HUES48 (cell line): ENCODE data around the gene ITPKB.

Experiments
- H3K27ac ChIP-seq: one replicate; pipeline ENCODE4 v1.7.0; 2013; ENCODE audit warnings: low read depth, low read length, inconsistent platforms
- H3K27me3 ChIP-seq: 2 replicates; pipeline ENCODE4 v1.6.1; 2013; ENCODE audit warnings: mild to moderate bottlenecking, low read length; ENCODE audit not compliant: control insufficient read depth, insufficient read depth
- H3K36me3 ChIP-seq: 2 replicates; pipeline ENCODE4 v1.6.1; 2013; ENCODE audit warnings: low read length; ENCODE audit not compliant: control insufficient read depth, insufficient read depth
- H3K4me1 ChIP-seq: 2 replicates; pipeline ENCODE4 v1.6.1; 2013; ENCODE audit warnings: mild to moderate bottlenecking, low read length; ENCODE audit not compliant: control insufficient read depth, insufficient read depth
- H3K4me3 ChIP-seq: 2 replicates; pipeline ENCODE4 v1.5.1; 2013; ENCODE audit warnings: mild to moderate bottlenecking, low read depth, low read length
- H3K9ac ChIP-seq: 2 replicates; pipeline ENCODE4 v1.6.1; 2013; ENCODE audit warnings: mild to moderate bottlenecking, low read depth, low read length, moderate library complexity
- H3K9me3 ChIP-seq: 2 replicates; pipeline ENCODE4 v1.6.1; 2013; ENCODE audit warnings: low read length; ENCODE audit not compliant: control insufficient read depth, insufficient read depth

The ITPKB gene

GRCh38 chr1:226646026-226646869 is 92.8 kb downstream of the ITPKB start:
- no peak overlapping the region for H3K9ac ChIP-seq
- H3K27me3 ChIP-seq: no peaks in the 10 kb centered on the region
- H3K27ac ChIP-seq: no peak overlapping the region
- no peaks in the 10 kb centered on the region for H3K9me3 ChIP-seq
- no peak overlapping the region for H3K4me3 ChIP-seq
- no peaks in the 10 kb centered on the region for H3K36me3 ChIP-seq
- H3K4me1 ChIP-seq: 0 out of 2 replicates have a peak, but pooled peaks cover 3% of the 10 kb centered on the region

- Histone ChIP-seq H3K9ac (no peak overlapping the region), H3K4me3 (no peak overlapping the region), H3K27ac (no peak overlapping the region), H3K36me3 (no peaks in the 10 kb centered on the region), H3K9me3 (no peaks in the 10 kb centered on the region), H3K4me1 (0 out of 2 replicates have a peak, but pooled peaks cover 3% of the 10 kb centered on the region), H3K27me3 (no peaks in the 10 kb centered on the region)
These were observed 93.7 kb downstream of the ITPKB start for GRCh38 chr1:226645279-226645976.

- Histone ChIP-seq H3K36me3 (no peaks in the 10 kb centered on the region), H3K4me3 (no peak overlapping the region), H3K27me3 (no peaks in the 10 kb centered on the region), H3K9ac (no peak overlapping the region), H3K27ac (no peak overlapping the region), H3K9me3 (no peaks in the 10 kb centered on the region), H3K4me1 (0 out of 2 replicates have a peak, but pooled peaks cover 3% of the 10 kb centered on the region)
These were observed 94.4 kb downstream of the ITPKB start for GRCh38 chr1:226644541-226645176.

GRCh38 chr1:226643611-226644540 is 95.2 kb downstream of the ITPKB start:
- Histone ChIP-seq H3K9ac (no peak overlapping the region), H3K36me3 (no peaks in the 10 kb centered on the region), H3K27ac (no peak overlapping the region), H3K9me3 (no peaks in the 10 kb centered on the region), H3K4me1 (0 out of 2 replicates have a peak, but pooled peaks cover 3% of the 10 kb centered on the region), H3K4me3 (no peak overlapping the region), H3K27me3 (no peaks in the 10 kb centered on the region)

GRCh38 chr1:226643177-226643576 is 95.9 kb downstream of the ITPKB start:
- no peaks in the 10 kb centered on the region for H3K36me3 ChIP-seq
- H3K4me3 ChIP-seq: no peak overlapping the region
- no peaks in the 10 kb centered on the region for H3K27me3 ChIP-seq
- 0 out of 2 replicates have a peak, but pooled peaks cover 3% of the 10 kb centered on the region for H3K4me1 ChIP-seq
- peak overlapping the region; percentile 29 for H3K27ac ChIP-seq
- H3K9ac ChIP-seq: no peak overlapping the region
- no peaks in the 10 kb centered on the region for H3K9me3 ChIP-seq

GRCh38 chr1:226642421-226642820 is 96.7 kb downstream of the ITPKB start:
- no peak overlapping the region for H3K4me3 ChIP-seq
- H3K9ac ChIP-seq: no peak overlapping the region
- H3K9me3 ChIP-seq: no peaks in the 10 kb centered on the region
- H3K27me3 ChIP-seq: no peaks in the 10 kb centered on the region
- 0 out of 2 replicates have a peak, but pooled peaks cover 3% of the 10 kb centered on the region for H3K4me1 ChIP-seq
- H3K27ac ChIP-seq: no peak overlapping the region
- H3K36me3 ChIP-seq: no peaks in the 10 kb centered on the region

GRCh38 chr1:226641671-226642231 is 97.3 kb downstream of the ITPKB start:
- Histone ChIP-seq H3K4me1 (0 out of 2 replicates have a peak, but pooled peaks cover 3% of the 10 kb centered on the region), H3K27me3 (no peaks in the 10 kb centered on the region), H3K9ac (no peak overlapping the region), H3K9me3 (no peaks in the 10 kb centered on the region), H3K36me3 (no peaks in the 10 kb centered on the region), H3K27ac (no peak overlapping the region), H3K4me3 (no peak overlapping the region)

GRCh38 chr1:226640321-226641136 is 98.6 kb downstream of the ITPKB start:
- Histone ChIP-seq H3K9me3 (no peaks in the 10 kb centered on the region), H3K4me3 (no peak overlapping the region), H3K9ac (no peak overlapping the region), H3K36me3 (no peaks in the 10 kb centered on the region), H3K4me1 (peaks cover 12% of the 10 kb centered on the region; the same call in 1 of the 2 replicates), H3K27ac (no peak overlapping the region), H3K27me3 (no peaks in the 10 kb centered on the region)

GRCh38 chr1:226639631-226640061 is 99.4 kb downstream of the ITPKB start:
- Histone ChIP-seq H3K9me3 (no peaks in the 10 kb centered on the region), H3K9ac (no peak overlapping the region), H3K27ac (no peak overlapping the region), H3K36me3 (no peaks in the 10 kb centered on the region), H3K4me1 (peaks cover 13% of the 10 kb centered on the region; the same call in 1 of the 2 replicates), H3K27me3 (no peaks in the 10 kb centered on the region), H3K4me3 (no peak overlapping the region)
